GM23338 (cell line): Measurements from ENCODE around the gene ZNF766.

Experiments
- CTCF ChIP-seq, 2 experiments: fragments of 200-600 bp in 1 of 2; sonication (generic) in 1 of 2; conservative IDR thresholded peaks; 2 replicates each; pipeline versions ENCODE4 v1.5.1 to v1.6.1; 2016 to 2017; ENCODE audit warnings: antibody characterized with exemption in 2 of 2, low read depth in 2 of 2, mild to moderate bottlenecking in 2 of 2, moderate library complexity in 1 of 2
- ZNF114 ChIP-seq: fragments of 250-450 bp; sonication (Bioruptor Pico); IDR thresholded peaks from 2 replicates; pipeline ENCODE4 v1.5.0; 2020; ENCODE audit warnings: mild to moderate bottlenecking, moderate library complexity

- TF ChIP-seq CTCF (conservative IDR thresholded peaks at IDR 0.05; ENCODE audit: low read depth in 2 of 2) (no peak), ZNF114 (no peak)
Measured at GRCh38 chr19:52244021-52244420, 25.4 kb upstream of the ZNF766 start.
